Neural progenitor cell (in vitro differentiated cells): ENCODE data around the gene MYO16. TPM values are rescaled to one million over a fixed set of nuclear protein-coding genes. Genes with fewer than 3 reads are reported as not detected.

ENCODE experiments used
- DNase-seq: peaks from one replicate; pipeline ENCODE4 v3.0.0-alpha.2; 2016; ENCODE audit warnings: low spot score
- H2AFZ ChIP-seq: fragments of 200-600 bp; sonication (generic); replicated peaks from 2 replicates; pipeline ENCODE4 v1.6.1; 2016; ENCODE audit warnings: antibody characterized with exemption
- H3F3A ChIP-seq: fragments of 200-600 bp; sonication (generic); 2 replicates; pipeline ENCODE4 v1.6.1; 2016; ENCODE audit warnings: antibody characterized with exemption, low read depth
- H3K27ac ChIP-seq: fragments of 200-600 bp; sonication (generic); 2 replicates; pipeline ENCODE4 v1.5.1; 2016; ENCODE audit warnings: mild to moderate bottlenecking
- H3K27me3 ChIP-seq: fragments of 200-600 bp; sonication (generic); 2 replicates; pipeline ENCODE4 v1.6.1; 2016; ENCODE audit warnings: mild to moderate bottlenecking, moderate library complexity
- H3K36me3 ChIP-seq: fragments of 200-600 bp; sonication (generic); 2 replicates; pipeline ENCODE4 v1.5.1; 2016
- H3K4me1 ChIP-seq: fragments of 200-600 bp; sonication (generic); 2 replicates; pipeline ENCODE4 v1.6.1; 2016; ENCODE audit warnings: mixed run types
- H3K4me2 ChIP-seq: fragments of 200-600 bp; sonication (generic); 2 replicates; pipeline ENCODE4 v1.6.1; 2016
- H3K4me3 ChIP-seq: fragments of 200-600 bp; sonication (generic); 2 replicates; pipeline ENCODE4 v1.5.1; 2016
- H3K79me2 ChIP-seq: fragments of 200-600 bp; sonication (generic); 2 replicates; pipeline ENCODE4 v1.6.1; 2016; ENCODE audit warnings: low read depth
- H3K9ac ChIP-seq: fragments of 200-600 bp; sonication (generic); 2 replicates; pipeline ENCODE4 v1.6.1; 2016
- H3K9me3 ChIP-seq: fragments of 200-600 bp; sonication (generic); 2 replicates; pipeline ENCODE4 v1.5.1; 2016; ENCODE audit warnings: low read depth
- H4K20me1 ChIP-seq: fragments of 200-600 bp; sonication (generic); 2 replicates; pipeline ENCODE4 v1.6.1; 2016; ENCODE audit warnings: low read depth
- H3K27ac Mint-ChIP-seq: 3 replicates; pipeline ENCODE4 v1.8.0; 2021; ENCODE audit warnings: mixed read lengths
- H3K27me3 Mint-ChIP-seq: 2 replicates; pipeline ENCODE4 v1.8.0; 2022; ENCODE audit warnings: low read depth, mild to moderate bottlenecking, inconsistent platforms, moderate library complexity, mixed read lengths; ENCODE audit not compliant: insufficient read depth
- H3K36me3 Mint-ChIP-seq: 3 replicates; pipeline ENCODE4 v1.8.0; 2021; ENCODE audit warnings: mixed read lengths
- H3K4me1 Mint-ChIP-seq: 3 replicates; pipeline ENCODE4 v1.8.0; 2021; ENCODE audit warnings: mixed read lengths
- H3K4me3 Mint-ChIP-seq: 3 replicates; pipeline ENCODE4 v1.8.0; 2021; ENCODE audit warnings: mild to moderate bottlenecking, moderate library complexity, mixed read lengths
- H3K9me3 Mint-ChIP-seq: 3 replicates; pipeline ENCODE4 v1.8.0; 2020; ENCODE audit warnings: mixed read lengths
- EZH2 ChIP-seq: fragments of 200-600 bp; sonication (generic); IDR thresholded peaks from 2 replicates; pipeline ENCODE4 v1.6.1; 2017; ENCODE audit warnings: antibody characterized with exemption, mild to moderate bottlenecking, moderate library complexity
- EZH2phosphoT487 ChIP-seq: fragments of 200-600 bp; sonication (generic); IDR thresholded peaks from 2 replicates; pipeline ENCODE4 v1.6.1; 2017; ENCODE audit warnings: antibody characterized with exemption
- total RNA-seq: library from RNA; depleted of rRNA; stranded (reverse); fragments of >200 nt; gene quantifications from 2 replicates; pipeline ENCODE4 v1.2.3, GENCODE V29; 2015; ENCODE audit warnings: low replicate concordance
- TF ChIP-seq, protein P1 (sequence below): fragments of 200-600 bp; sonication (generic); IDR thresholded peaks from 2 replicates; pipeline ENCODE4 v1.5.1; 2017; ENCODE audit warnings: antibody characterized with exemption, mild to moderate bottlenecking

MYO16 gene
- total RNA-seq, 1 donor from 2014 or later = 0.41 TPM

DNA sequence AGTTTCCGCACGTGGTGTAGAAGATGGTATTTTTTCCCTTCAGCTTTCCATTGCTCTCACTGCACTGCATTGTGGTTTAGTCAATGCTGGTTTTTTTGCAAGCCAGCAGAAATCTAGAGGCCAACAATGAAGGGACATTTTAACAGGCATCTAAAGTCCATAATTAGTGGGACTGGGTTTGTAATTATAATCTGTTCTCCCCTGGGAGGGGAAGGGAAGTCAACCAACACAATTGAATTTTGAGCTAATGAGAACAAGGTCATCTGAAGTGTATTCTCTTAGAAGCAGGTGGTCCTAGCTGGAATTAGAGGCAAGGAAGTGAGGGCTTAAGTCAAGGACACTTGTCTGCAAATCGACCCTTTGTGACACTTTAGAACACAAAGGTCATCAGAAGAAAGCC is 156.4 kb downstream of the MYO16 start:
- no peak overlapping the region for H3K27ac Mint-ChIP-seq
- Histone ChIP-seq H2AFZ (no peak overlapping the region), H4K20me1 (no peaks in the 10 kb centered on the region), H3K27ac (no peak overlapping the region), H3K36me3 (no peaks in the 10 kb centered on the region), H3K79me2 (no peaks in the 10 kb centered on the region), H3F3A (no peaks in the 10 kb centered on the region), H3K4me3 (no peak overlapping the region), H3K4me1 (peaks cover 11% of the 10 kb centered on the region), H3K9me3 (no peaks in the 10 kb centered on the region), H3K4me2 (no peak overlapping the region), H3K27me3 (no peaks in the 10 kb centered on the region), H3K9ac (no peak overlapping the region)
- peak; percentile 13 for DNase-seq
- H3K36me3 Mint-ChIP-seq = peaks cover 10% of the 10 kb centered on the region
- no peak for TF ChIP-seq EZH2phosphoT487
- TF ChIP-seq EZH2 = no peak
- TF ChIP-seq, protein P1, sequence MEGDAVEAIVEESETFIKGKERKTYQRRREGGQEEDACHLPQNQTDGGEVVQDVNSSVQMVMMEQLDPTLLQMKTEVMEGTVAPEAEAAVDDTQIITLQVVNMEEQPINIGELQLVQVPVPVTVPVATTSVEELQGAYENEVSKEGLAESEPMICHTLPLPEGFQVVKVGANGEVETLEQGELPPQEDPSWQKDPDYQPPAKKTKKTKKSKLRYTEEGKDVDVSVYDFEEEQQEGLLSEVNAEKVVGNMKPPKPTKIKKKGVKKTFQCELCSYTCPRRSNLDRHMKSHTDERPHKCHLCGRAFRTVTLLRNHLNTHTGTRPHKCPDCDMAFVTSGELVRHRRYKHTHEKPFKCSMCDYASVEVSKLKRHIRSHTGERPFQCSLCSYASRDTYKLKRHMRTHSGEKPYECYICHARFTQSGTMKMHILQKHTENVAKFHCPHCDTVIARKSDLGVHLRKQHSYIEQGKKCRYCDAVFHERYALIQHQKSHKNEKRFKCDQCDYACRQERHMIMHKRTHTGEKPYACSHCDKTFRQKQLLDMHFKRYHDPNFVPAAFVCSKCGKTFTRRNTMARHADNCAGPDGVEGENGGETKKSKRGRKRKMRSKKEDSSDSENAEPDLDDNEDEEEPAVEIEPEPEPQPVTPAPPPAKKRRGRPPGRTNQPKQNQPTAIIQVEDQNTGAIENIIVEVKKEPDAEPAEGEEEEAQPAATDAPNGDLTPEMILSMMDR = no peak
- H3K9me3 Mint-ChIP-seq = peaks cover 20% of the 10 kb centered on the region
- H3K4me1 Mint-ChIP-seq = peaks cover 15% of the 10 kb centered on the region
- no peak overlapping the region for H3K4me3 Mint-ChIP-seq
- H3K27me3 Mint-ChIP-seq = no peaks in the 10 kb centered on the region

DNA sequence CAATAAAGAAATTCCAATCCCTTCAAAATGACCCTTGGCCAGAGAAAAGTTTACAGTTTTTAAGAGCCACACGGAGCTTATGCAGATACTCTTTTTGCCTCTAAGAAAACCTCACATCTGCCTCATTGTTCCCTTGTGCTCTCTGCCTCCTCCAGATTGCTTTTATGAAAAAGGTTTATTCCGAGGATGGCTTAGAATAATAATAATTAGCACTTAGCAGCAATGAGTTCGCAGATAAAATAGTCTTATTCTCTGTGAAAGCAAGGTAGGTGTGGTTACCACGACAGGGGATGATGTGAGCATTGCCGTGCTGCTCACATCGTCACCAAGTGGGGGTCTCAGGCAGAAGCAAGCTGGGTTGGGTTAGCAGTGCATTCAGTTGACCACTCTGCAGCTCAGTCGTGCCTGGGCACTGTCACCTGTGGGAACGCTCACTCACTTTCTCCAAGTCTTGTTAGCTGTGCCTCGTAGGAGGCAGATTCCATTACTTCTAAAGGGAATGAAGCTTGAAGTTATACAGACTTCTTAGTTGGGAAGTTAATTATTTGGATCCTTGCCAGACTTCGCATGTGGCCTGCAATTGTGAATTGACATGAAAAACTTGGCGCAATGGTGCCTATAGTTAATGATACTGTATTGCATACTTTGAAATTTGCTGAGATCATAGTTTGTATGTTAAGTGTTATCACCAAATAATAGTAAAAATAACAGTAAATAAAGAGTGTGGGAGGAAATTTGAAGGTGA is 157.2 kb downstream of the MYO16 start:
- Histone ChIP-seq H3K4me1 (peaks cover 11% of the 10 kb centered on the region), H3K9ac (no peak overlapping the region), H4K20me1 (no peaks in the 10 kb centered on the region), H3K4me3 (no peak overlapping the region), H3K4me2 (peak overlapping the region; percentile 15), H3K27me3 (no peaks in the 10 kb centered on the region), H3F3A (no peaks in the 10 kb centered on the region), H3K27ac (no peak overlapping the region), H2AFZ (peak overlapping the region; percentile 18), H3K9me3 (no peaks in the 10 kb centered on the region), H3K36me3 (no peaks in the 10 kb centered on the region), H3K79me2 (no peaks in the 10 kb centered on the region)
- peak; percentile 20 for DNase-seq
- H3K36me3 Mint-ChIP-seq = peaks cover 8% of the 10 kb centered on the region
- no peaks in the 10 kb centered on the region for H3K27me3 Mint-ChIP-seq
- TF ChIP-seq EZH2phosphoT487 = no peak
- TF ChIP-seq, protein P1 = no peak
- TF ChIP-seq EZH2 = no peak
- no peak overlapping the region for H3K4me3 Mint-ChIP-seq
- H3K4me1 Mint-ChIP-seq = peaks cover 15% of the 10 kb centered on the region
- peaks cover 15% of the 10 kb centered on the region for H3K9me3 Mint-ChIP-seq
- no peak overlapping the region for H3K27ac Mint-ChIP-seq

DNA sequence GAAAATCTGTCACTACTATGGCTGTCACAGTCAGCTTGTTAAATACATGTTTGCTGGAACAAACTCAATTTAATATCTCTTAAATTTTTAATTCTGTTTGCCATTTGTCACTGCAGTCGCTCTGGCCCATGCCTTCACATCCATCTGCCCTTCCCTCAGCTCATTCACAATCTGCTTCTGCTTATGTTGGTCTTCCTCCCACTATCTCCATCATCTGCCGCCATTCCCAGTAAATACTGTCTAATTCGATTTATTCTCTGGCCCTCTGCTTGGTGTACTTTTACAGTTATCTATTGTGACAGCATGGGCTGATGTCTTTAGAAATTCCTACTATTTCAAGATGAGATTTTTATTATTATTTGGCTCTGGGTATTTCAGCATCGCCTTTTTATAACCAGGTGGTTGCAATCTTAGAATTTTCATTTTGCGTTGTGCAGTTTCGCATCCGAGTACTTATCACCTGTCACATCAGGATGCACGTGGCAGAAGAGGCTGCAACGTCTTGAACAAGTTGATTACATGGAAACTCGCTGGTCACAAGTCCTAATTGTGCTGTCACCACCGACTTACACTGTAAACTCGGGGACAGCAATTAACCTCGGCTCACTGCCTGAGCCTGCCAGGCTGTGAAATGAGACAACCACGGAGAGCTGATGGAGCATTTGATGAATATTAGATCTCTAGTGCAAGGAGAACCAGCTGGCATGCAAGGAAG is 158.4 kb downstream of the MYO16 start:
- Mint-ChIP-seq H3K27ac (no peak overlapping the region), H3K4me3 (no peak overlapping the region), H3K27me3 (no peaks in the 10 kb centered on the region), H3K36me3 (peaks cover 3% of the 10 kb centered on the region), H3K9me3 (peaks cover 6% of the 10 kb centered on the region), H3K4me1 (peaks cover 15% of the 10 kb centered on the region)
- H3F3A ChIP-seq = no peaks in the 10 kb centered on the region
- no peak overlapping the region for H3K4me3 ChIP-seq
- H3K9ac ChIP-seq = no peak overlapping the region
- no peak overlapping the region for H2AFZ ChIP-seq
- no peak overlapping the region for H3K4me2 ChIP-seq
- no peaks in the 10 kb centered on the region for H3K27me3 ChIP-seq
- TF ChIP-seq EZH2phosphoT487 = no peak
- TF ChIP-seq EZH2 = no peak
- TF ChIP-seq, protein P1 = no peak
- no peaks in the 10 kb centered on the region for H3K79me2 ChIP-seq
- H3K27ac ChIP-seq = no peak overlapping the region
- no peak for DNase-seq
- H4K20me1 ChIP-seq = no peaks in the 10 kb centered on the region
- no peaks in the 10 kb centered on the region for H3K36me3 ChIP-seq
- H3K9me3 ChIP-seq = no peaks in the 10 kb centered on the region
- peaks cover 11% of the 10 kb centered on the region for H3K4me1 ChIP-seq
